C1 segment of cervical spinal cord (tissue), 14 donors: ENCODE results near the gene TTLL11.
A peak's percentile ranks its signal among the peaks of the same experiment; 100 is the strongest.
"Not testable (repeated sequence)": the region's sequence is repeated elsewhere in the genome, so short reads cannot be mapped to it uniquely, and the experiment has no call there.

ENCODE experiments used
- DNase-seq, 14 donors: peaks; one replicate each; lab custom pipeline; 2025; lab: John Stamatoyannopoulos, UW

Gene TTLL11

DNA sequence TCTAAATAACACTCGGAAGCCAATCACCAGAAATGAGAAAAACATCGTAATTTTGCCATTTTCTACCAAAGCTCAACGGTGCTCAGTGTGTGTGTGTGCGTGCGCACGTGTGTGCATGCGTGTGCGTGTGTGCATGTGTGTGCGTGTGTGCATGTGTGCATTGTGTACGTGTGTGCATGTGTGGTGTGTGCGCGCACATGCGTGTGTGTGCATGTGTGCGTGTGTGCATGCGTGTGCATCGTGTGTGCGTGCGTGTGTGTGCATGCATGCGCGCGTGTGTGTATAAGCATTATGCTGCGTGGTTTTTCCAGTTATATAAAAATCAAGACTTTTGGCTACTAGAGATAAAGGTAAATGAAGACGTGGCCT is 276.7 kb downstream of the TTLL11 start:
- DNase-seq = no peak

DNA sequence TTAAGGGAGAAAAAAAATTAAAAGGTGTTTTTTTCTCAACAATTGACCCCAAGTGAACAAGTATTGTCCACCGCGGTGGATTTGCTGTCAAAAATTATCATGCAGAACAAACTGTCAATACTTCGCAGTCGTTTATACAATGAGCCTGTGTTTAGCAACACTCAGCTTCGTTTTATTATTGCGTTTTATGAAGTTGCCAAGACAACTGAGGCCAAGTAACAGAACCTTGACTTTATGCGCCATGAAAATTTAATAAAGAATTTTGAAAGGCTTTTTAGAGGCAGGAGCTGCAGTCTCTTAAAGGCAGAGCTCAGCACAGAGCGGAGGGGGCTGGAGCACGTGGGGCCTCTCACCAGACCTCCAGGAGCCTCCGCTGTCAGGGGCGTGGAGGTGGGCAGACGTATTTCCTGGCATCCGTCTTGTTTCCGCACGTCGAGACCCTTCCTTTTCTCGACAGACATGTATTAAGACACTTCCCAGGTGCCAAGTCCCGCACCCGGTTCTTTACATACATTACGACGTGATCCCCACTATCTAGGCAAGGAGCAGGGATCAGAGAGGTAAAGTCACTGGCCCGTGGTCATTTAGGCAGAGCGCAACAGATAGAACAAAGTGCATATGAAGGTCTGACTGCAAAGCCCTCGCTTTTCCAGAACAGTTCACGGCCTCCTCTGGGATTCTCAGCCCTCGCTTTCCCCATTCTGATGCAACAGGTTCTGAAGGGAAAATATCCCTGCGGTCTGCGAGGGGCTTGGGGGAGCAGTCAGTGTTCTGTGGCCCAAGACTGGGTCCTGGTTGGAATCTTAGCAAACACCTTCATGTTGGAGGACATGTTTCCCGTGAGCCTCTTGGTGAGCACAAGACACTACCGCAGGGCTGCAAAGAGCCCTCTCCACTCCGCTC is 277.3 kb downstream of the TTLL11 start:
- no peak for DNase-seq

DNA sequence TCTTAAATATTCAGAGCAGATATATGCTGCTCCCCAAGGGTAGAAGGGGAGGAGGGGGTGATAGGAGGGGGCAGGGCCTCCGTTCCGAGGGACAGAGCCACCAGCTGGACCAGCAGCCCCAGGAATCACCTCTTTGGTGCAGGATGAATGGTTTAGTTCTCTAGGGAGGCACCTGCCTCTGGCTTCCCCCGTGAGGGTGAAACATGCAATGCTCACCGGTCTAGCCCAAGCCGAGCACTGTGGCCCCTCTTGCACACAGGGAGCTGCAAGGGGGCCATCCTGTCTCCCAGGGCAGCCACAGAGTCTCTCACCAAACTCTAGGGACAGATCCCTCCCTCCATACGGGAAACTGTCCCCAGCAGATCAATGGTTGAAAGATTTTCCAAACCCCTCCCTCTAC is 278.0 kb downstream of the TTLL11 start:
- DNase-seq = no peak

DNA sequence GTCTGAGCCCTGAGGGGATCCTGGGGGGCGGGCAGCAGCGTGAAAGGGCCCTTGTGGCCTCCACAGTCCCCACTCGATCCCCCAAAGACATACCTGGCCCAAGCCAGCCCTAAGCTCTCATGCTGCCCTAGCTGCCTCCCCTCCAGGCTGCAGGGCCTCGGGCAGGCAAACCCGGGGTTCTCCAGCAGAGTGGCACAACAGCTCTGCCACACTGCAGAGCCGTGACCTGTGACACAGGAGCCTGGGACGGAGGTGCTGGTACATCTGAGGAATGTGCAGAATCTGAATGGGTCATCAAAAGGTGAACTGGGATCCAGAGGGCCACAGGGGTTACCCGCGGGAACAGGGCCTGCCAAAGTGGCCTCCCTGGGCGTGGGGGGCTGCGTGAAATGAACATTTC is 278.5 kb downstream of the TTLL11 start:
- no peak for DNase-seq

DNA sequence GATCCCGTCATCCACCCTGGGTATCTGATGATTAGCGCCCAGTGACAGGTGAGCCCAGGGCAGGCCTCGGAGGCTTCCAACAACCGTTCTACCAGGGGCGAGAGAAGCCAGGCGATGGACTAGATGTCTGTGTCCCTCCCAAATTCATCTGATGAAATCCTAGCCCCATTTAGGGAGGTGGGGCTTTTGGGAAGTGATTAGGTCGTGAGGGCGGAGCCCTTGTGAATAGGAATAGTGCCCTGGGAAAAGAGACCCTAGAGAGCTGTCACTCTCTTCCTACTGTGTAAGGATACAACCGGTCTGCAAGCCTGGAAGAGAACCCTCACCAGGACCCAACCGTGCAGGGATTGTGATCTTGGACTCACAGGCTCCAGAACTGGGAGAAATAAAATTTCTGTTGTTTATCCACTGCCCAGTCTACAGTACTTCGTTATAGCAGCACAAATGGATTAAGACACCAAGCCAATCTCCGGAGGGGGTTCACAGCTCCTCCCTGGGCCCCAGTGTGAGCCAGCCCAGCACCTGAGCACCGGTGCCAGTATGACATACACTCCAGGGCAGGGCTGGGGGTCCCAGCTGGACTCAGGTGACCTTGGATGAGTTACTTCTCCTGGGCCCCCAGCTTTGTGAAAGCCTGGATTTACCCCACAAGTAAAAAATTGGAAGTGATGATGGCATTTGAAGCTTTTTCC is 279.4 kb downstream of the TTLL11 start:
- no peak for DNase-seq

DNA sequence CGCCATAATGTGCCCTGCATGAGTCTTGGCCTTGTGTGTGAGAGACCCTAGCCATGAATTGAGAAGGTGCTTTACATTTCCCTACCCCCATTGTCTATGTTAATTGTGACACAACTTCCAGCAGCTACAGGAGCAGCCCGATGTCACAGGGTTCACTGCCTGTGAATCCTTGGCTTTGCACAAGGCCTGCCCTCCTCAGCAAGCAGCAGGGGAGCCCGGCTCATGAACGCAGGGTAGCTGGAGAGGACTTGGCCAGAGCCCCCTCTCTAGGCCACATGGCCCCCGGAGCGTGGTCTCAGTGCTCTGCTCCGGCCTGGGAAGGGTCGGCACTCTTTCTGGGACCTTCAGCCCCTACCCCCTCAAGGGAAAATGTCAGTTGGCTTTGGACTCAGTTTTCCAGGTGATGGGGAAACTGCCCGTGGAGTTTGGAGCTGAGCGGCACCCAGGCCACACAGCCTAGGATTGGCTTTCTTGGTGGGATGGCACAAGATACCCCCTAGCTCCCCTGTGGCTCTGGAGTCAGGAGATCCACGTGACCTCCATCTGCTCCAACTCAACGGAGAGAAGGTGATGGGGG is 280.9 kb downstream of the TTLL11 start:
- DNase-seq = no peak

DNA sequence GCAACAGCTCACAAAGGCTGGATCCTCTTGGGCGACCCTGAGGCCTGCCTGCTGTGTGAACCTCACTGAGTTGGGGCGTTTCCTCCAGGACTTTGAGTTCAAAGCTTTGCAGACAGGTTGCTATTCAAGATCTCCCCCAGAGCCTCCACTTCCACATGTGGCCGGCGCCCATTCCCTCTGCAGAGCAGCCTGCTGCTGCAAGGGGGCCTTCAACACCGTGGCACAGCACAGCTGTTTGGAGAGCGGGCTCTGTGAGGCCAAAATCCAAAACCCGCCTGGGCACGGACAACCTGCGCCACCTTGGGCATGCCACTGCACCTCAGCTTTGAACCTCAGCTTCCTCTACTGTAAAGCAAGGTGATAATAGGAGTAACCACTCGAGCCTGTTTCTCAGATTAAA is 281.4 kb downstream of the TTLL11 start:
- DNase-seq = no peak

DNA sequence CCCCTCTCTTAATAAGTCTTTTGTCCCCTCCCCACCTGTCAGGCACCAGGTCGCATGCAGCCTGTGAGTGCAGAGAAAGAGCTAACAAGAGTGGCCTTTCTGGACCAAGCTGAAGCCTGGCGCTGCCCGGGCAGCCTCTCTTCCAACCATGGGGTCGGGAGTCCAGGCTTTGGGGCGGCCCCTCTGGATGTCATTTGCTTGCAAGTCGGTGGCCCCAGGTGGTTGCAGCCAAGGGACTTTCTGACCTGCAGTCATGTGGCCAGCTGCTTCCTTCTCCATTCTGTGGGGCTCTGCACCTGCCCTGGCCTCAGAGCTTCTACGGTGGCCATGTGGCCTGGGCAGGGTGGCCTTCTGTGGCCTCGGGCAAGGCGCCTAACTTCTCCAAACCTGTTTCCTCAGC is 282.0 kb downstream of the TTLL11 start:
- DNase-seq = no peak

DNA sequence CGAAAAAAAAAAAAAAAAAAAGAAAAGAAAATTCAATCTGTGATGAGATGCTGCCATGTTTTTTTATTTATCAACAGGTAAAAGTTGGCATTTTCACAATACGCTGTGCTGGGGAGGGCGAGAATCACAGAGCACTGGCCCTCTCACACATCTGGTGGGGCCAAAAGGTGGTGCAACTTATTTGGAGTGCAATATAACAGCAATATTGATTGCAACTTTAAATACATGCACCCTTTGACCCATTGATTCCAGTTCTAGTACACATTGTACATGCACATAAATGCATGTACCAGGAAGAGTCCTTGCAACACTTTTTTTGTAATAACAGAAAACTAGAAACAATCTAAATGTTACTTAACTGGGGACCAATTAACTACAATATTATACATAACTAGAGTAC is 282.6 kb downstream of the TTLL11 start:
- no peak for DNase-seq

DNA sequence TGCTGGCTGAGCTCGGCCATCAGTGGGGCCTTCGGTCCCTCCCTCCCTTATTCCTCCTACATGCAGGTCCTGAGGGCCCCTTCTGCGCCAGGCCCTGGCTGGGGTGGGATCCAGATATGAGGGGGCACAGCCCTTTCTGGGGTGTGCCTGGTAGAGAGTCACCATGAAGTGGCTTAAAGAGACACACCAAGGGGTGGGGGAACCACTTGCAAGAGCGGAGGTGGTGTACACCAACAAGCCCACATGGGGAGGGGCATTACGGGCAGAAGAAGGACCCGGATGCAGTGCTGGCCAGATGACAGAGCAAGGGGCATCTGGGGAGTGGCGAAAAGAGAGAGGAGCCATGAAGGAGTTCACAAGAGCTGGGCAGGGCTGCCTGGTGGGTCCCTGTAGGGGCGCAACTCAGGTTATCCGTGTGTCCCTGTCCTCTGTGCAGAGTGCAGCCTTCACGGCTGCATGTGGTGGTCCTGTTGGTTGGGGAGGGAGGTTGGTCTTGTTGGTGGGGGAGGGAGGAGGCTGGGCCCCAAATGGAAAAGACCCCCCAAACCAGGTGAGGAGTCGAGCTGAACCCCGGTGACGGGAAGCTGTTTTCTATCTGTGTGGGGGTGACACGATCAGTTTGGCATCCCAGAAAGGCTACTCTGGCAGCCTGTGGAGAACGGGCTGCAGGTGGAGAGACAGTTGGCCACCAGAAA is 283.6 kb downstream of the TTLL11 start:
- DNase-seq = no peak

DNA sequence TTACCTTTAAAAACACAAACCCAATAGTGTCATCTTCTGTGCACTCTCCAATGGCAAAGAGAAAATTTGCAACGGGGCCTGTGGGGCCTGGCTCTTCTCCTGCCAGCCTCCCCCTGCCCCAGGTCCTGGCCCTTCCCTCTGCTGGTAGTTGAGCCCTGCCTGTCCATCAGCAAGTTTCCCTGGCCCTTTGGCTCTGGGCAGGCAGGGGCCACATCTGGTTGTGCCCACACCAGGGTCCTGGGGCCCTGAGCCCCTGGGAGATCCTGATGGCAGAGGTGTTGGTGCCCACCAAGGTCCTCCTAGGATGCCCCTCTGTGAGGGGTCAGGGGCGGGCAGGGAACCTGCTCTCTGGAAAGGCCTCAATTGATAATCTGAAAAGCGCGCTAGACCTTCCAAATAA is 284.3 kb downstream of the TTLL11 start:
- DNase-seq = no peak

DNA sequence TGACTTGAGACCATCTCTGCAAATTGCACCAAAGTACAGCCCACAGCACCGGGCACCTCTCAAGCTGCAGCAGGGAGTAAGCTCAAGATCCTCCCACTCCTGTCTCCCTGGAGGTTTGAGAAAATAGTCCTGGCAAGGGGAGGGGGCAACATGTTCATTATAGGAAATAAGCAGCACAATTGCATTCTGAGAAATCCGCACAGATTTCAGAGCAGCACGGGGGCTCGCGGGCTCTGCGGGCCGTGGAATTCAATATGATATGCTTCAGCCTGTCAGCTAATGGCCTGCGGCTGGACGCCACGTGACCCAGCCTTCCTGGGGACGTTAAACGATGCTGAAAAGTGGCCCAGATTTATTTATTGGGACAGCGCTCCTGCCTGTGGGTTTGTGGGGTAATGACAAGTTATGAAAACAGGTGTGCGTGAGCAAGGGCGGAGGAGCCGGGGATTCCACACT is 285.3 kb downstream of the TTLL11 start:
- peak in 1 of 14 donors; percentile 69 for DNase-seq

DNA sequence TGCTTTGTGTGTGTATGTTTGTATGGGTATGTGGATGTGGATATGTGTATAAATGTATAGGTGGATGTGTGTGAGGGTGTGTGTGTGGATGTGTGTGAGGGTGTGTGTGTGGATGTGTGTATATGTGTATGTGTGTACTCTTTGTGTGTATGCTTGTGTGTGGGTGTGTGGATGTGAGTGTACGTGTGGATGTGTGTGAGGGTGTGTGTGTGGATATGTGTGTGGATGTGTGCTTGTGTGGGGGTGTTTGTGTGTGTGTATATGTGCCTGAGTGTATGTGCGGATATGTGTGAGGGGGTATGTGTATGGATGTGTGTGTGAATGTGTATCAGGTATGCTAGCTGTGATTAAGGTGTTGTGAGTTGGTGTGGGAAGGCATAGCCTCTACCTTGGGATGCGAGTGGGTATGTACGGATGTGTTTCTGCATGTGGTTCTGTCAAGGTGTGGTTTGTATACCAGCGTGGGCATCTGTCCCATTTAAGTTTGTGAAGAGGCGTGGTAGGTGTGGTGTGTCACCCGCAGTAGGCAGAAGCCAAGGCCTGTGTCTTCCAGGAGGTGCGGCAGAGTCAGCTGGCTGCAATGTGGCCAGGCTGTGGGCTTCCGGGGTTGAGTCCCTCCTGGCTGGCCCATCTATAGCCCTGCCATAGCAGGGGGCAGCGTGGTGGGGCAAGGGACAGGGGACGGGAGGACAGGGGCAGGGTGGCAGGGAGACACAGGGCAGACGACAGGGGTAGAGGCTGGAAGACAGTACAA is 285.9 kb downstream of the TTLL11 start:
- DNase-seq = no peak

DNA sequence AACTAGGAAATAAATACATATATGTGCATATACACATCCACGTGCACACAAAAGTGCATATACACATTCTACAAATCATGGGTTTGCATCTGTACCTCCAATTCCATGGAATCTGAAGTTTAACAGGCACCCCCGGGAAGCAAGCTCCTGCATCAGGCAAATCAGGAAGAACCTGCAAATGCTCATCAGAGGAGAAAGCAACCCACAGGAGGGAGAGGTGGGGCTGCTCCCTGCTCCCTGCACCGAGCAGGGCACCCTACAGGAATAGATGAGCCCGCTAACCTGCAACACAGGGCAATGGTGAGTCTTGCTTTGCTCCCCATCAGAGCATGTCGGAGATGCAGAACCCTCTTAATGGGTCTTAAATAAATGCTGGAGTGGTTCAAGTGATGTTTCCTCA is 290.4 kb downstream of the TTLL11 start:
- no peak for DNase-seq

DNA sequence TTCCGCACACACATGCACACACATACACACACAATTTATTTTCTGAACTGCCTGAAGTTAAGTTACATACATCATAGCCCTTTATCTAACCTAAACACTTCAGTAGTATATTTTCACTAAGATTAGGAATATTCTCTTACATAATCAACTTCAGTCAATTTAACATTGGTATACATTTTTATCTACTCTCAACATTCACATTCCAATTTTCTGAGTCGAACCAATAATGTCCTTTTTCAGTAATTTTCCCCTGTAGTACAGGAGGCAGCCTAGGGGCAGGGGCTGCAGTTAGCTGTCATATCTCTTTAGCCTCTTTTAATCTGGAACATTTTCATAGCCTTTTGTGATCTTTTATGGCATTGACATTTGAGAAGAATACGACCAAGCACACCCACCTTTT is 291.5 kb downstream of the TTLL11 start:
- DNase-seq = no peak

DNA sequence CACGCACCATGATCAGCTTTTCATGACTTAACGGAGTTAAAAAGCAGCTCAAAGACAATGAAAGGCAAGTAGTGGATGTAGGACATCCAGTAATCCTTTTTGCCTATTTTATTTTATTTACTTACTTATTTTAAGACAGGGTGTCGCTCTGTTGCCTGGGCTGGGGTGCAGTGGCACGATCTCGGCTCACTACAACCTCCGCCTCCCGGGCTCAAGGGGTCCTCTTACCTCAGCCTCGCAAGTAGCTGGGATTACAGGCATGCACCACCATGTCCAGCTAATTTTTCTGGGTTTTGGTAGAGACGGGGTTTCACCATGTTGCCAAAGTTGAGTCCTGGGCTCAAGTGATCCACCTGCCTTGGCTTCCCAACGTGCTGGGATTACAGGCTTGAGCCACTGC is 292.7 kb downstream of the TTLL11 start:
- DNase-seq = no peak

DNA sequence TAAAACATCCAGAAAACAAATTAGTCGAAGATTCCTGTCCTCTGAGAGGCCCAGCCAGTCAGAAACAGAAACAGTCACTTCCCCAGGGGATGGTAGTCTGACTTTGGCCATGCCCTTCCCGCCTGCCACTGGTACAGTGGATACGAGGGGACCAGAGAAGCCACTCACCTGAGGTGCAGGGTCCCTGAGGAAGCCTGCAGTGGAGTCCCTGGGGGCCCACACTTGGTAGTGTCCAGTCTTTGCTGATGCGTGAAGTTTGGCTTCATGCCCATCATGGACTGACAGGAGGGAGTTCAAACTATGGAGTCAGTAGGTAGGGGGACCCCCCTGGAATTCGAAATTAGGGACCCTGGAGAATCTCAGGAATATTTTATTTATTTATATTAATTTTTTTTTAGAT is 294.2 kb downstream of the TTLL11 start:
- no peak for DNase-seq

DNA sequence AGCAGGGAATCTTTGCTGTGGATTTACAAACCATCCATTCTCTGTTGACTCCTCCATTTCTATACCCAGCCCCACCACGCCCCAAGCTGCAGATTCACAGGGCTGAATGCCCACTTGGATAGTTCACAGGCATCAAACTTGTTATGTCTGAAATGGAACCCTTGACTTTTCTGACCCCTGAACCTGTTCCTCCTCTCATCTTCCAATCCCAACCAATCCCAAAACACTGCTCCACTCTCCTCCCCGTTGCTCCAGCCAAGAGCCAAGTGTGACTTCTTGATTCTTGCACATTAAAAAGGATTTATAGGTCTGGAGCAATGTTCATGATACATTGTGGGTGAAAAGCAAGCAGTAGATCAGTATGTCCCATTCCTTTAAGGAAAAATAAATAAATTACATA is 296.0 kb downstream of the TTLL11 start:
- DNase-seq = no peak

DNA sequence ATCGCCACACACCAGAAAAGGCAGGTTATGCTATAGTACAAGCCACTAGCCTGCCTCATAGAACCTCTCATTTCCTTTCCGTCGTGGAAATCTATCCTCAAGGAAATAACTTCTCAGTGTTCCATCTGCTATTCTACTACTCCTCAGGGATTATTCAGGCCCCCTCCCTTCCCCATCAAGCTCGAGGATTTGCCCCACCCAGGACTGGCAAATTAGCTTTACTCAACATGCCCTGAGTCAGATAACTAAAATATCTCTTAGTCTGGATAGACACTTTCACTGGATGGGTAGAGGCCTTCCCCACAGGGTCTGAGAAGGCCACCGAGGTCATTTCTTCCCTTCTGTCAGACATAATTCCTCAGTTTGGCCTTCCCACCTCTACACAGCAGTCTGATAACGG is 298.8 kb downstream of the TTLL11 start:
- not testable (repeated sequence) for DNase-seq

DNA sequence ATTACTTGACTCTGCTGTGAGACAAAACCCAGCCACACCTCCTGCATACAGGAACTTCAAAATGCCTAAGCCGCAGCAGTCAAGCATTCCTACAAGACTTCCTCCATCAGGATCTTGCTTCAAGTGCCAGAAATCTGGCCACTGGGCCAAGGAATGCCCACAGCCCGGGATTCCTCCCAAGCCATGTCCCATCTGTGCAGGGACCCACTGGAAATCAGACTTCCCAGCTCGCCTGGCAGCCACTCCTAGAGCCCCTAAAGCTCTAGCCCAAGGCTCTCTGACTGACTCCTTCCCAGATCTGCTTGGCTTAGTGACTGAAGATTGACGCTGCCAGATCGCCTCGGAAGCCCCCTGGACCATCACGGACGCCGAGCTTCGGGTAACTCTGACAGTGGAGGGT is 300.6 kb downstream of the TTLL11 start:
- not testable (repeated sequence) for DNase-seq

DNA sequence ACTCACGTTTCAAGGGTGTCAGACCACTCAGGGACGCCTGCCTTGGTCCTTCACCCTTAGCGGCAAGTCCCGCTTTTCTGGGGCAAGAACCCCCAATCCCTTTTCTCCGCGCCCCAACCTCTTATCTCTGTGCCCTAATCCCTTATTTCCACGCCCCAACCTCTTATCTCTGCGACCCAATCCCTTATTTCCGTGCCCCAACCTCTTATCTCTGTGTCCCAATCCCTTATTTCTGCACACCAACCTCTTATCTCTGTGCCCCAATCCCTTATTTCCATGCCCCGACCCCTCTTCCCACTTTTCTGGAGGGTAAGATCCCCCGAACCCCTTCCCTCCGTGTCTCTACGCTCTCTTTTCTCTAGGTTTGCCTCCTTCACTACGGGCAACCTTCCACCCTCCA is 302.3 kb downstream of the TTLL11 start:
- no peak for DNase-seq
